Uterus (tissue), 2 donors: ENCODE measurements around the gene PDE1C.

Experiments
- CTCF ChIP-seq, 4 experiments: fragments of 200-600 bp in 2 of 4; fragments of 450-650 bp in 2 of 4; sonication (generic) in 2 of 4; IDR thresholded peaks; one replicate each; pipeline ENCODE4 v1.5.1; 2016 to 2019; ENCODE audit warnings: antibody characterized with exemption in 4 of 4, mild to moderate bottlenecking in 2 of 4, moderate library complexity in 1 of 4
- POLR2A ChIP-seq, 2 donors: fragments of 450-650 bp; IDR thresholded peaks; one replicate each; pipeline ENCODE4 v1.6.1; 2016; ENCODE audit warnings: antibody characterized with exemption in 2 of 2, mild to moderate bottlenecking in 1 of 2, moderate library complexity in 1 of 2

GRCh38 chr7:31926991-31927584 lies 143.1 kb downstream of the PDE1C start:
- TF ChIP-seq CTCF (IDR thresholded peaks at IDR 0.05) = no peak
- no peak for TF ChIP-seq POLR2A (IDR thresholded peaks at IDR 0.05)
